ENCODE data around the gene OBP2A.

Gene OBP2A

DNA sequence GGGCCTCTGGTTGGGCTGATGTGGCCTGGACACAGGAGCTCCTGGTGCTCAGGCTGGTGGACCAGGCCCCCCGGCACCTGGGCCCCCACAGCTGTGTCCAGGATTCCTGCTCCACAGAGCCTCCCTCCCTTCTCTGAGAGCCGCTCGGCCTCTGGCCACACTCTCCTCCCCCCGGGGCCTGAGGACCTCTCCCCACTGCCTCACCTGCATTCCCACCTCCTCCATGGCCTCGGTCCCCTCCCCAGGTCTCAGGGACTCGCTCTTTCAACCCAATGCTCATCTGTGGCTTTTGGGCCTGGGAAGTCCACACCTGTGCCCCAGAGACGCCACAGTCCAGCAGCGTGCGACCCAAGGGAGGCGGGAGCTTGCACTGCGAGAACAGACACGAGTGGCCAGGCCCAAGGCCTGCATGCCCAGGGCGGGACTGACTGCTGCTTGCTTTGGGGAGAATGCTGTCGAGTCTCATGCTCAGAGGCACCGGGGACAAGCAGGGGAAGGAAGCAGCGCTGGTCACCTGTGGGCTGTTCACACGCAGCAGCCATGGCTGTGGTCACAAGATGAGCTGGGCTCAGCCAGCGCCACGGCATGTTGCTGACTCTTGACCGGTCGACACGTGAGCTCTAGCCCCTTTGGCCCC, 30.2 kb downstream of the OBP2A start:
- no peak for DNase-seq (ENCODE audit: low read depth in 2 of 3, low spot score in 2 of 3)

DNA sequence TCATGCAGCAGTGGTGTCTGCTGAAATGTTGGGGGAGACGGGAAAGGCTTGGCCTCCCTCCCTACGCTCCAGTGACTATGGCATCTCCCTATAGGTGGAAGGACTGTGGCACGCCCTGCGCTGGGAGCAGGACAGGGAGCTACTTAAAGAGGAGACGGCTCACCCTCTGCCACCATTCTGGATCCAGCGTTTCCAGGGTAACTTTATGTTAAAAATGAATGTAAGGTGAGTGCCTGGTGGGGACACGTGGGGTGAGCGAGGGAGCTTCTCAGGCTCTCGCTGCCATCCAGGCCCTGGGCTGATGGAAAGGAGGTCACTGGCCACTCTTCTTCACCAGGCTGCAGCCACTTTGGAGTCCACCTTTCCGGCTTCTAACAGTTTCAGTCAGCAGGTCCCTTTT, 31.3 kb downstream of the OBP2A start:
- no peak for DNase-seq (ENCODE audit: low read depth in 2 of 3, low spot score in 2 of 3)

DNA sequence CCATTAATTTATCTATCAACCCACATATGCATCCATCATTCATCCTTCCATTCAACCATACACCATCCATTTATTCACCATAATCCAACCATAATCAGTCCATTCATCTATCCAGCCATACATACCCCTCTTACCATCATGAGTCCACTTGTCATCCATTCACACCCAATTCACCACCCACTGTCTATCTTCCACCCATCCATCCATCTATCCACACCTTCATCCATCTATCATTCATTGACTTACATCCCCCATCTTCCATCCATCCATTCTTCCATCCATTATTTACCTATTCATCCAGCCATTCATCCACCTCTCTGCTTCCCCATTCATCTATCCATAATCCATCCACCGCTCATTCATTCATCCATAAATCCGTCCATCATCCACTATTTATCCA, 33.4 kb downstream of the OBP2A start:
- DNase-seq (ENCODE audit: low read depth in 2 of 3, low spot score in 2 of 3), result no peak

DNA sequence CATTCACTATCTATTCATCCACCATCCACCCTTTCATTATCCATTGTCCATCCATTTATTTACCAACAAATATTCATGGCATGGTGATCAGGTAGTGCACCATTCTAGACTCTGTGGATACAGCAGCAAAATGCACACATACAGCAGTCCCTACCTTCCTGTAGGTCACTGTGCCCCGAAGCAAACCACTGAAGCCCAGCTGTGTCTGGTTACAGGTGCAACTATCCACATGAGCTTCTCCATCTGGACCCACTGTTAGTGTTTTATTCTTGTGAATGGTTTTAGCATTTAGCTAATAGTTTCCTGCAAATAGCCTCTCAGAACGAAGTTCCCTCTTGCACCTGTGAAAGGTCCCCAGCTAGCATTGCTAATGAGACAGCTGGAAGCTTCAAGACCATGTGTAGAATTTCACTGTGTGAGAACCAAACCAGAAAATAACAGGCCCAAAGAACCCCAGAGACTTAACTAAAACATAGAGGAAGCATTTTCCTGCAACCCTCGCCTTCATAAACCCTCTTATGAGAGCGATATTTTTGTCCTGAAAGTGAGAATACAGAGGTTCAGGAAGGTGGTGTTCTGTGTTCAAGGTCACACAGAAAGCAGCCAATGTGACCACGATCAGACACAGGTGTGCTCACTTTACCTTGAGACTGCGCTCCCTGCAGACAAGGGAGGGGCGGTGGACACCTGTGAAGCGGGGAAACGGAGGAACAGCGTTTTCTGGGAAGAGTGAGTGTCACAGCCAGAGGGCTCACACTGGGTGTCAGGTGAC, 34.1 kb downstream of the OBP2A start:
- no peak for DNase-seq (ENCODE audit: low read depth in 2 of 3, low spot score in 2 of 3)

DNA sequence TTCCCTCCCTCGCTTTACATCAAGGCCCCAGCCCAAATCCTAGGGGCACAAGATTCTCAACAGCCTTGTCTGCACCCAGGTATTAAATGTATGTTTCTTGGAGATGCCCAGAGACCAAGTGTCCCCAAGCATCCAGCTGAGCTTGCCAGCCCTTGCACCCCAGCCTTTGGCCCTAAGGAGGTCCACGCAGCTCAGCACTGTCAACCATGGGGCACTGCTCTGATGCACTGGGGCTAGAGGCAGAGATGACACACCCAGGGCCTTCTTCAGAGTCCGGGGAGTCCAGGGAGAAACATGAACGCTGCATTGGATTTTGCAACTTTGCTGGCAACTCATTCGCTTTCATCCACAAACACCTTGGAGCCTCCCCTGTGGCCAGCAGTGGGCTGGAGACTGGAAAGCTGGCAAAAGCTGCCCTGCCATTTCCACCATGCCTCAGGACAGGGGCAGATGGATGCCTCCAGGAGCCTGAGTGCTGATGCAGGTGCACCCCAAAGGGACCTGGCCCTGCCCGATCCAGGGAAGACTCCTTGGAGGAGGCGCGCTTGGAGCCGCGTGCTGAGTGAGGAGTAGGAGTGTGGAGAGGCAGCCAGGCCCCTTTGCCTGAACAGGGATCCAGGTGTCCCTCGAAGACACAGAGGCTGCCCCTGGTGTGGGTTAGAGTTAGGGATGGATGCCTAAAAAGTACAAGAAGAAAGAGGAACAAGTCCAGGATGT, 34.9 kb downstream of the OBP2A start:
- no peak for DNase-seq (ENCODE audit: low read depth in 2 of 3, low spot score in 2 of 3)

DNA sequence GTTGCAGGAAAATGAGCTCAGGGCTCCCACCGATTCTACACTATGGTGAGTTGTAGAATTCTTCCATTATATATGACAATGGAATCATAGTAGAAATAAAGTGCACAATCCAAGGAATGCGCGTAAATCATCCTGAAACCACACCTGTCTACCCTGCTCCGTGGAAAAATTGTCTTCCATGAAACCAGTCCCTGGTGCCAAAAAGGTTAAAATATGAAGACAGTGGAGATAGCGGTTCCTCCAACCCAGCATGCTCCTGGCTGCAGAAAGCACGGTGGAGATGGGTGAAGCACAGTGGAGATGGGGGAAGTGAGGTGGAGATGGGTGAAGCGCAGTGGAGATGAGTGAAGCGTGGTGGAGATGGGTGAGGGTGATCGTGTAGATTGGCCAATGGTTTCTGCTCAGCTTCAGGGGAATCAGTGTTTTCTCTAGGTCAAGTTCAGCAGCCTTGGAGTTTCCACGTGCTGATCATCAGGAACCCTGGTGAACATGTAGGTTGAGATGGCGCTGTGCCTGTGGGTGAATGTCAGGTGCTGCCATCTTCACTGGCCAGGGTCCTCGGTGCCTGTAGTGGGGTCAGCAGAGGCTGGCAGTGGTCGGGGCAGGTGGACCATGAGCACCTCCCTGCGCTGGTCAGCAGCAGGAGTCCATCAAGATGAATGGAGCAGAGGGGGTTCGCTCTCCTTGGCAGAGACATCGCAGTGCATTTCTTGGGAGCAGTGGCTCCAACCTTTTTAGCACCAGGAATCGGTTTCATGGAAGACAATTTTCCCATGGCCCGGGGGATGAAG, 35.9 kb downstream of the OBP2A start:
- no peak for DNase-seq (ENCODE audit: low read depth in 2 of 3, low spot score in 2 of 3)

DNA sequence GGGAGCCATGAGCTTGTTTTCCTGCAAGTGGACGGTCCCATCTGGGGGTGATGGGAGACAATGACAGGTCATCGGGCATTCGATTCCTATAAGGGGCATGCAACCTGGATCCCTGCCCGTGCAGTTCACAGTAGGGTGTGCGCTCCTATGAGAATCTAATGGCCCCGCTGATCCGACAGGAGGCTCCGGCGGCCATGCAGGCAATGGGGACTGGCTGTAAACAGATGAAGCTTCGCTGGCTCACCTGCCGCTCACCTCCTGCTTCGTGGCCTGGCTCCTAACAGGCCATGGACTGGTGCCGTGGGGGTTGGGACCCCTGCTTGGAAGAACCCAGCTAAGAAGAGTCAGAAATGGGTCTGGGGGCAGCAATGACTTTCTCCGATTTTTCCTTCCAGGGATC, 36.6 kb downstream of the OBP2A start:
- DNase-seq (ENCODE audit: low read depth in 2 of 3, low spot score in 2 of 3), result no peak

DNA sequence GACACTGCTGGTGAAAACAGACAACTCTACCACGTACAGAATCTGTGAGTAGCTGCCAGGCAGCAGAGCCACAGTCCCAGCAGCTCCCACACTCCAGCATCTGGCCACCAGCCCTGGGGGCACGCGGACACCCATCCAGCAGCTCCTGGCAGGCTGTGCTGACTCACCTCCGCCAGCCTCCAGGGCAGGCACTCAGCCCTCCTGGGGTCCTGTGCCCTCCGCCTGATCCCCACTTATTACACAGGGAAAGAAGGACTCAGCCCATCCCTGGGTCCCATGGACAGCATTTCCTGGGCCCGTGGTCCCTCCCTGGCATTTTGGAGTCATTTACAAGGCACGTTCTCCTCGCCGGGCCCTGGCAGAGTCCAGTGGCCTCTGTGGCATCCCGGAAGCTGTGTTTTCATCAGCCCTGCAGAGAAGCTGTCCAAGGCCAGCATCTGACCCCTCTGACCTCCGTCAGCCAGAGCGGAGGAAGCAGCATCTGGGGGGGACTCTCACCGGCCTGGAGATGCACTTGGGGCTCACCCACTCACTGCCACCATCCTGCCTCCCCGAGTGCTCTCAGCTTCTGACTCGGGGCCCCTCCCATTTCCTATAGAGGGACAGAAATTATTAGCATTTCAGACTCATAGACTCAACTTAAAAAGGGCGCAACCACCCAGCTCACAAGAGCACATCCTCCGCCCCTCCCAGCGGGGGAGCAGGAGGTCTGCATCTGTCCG, 37.2 kb downstream of the OBP2A start:
- no peak for DNase-seq (ENCODE audit: low read depth in 2 of 3, low spot score in 2 of 3)

DNA sequence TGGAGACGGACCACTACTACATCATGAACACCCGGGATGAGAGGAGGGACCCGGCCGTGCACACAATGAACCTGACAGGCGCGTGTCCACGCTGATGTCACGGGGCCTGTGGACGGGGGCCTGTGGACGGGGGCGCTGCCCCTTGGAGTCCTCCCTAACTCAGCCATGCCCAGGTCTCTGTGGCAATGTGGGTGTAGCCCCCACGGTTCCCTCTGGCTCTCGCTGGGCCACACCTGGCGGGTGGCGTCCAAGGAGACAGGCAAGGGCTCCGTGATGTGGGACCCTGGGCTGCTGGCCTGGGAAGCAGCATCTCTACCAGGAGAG, 37.7 kb downstream of the OBP2A start:
- no peak for DNase-seq (ENCODE audit: low read depth in 2 of 3, low spot score in 2 of 3)

DNA sequence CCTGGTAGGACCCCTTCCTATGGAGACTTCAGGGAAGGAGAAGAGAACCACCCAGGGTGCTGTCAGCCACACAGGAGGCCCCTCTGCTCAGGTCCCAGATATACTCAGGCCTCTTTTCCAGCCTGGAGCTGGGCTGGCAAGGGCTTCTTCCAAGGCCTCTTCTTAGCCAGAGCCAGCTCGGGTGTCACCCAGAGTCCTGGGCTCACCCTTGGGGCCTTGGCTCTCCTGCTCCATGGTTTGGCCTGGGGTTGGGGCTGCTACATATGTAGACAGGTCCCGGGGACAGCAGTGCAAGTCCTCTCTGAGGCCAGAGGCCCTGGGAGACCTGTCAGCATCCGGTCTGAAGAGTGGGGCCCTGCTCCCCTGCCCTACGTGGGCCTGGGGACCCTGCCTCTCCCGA, 38.4 kb downstream of the OBP2A start:
- no peak for DNase-seq (ENCODE audit: low read depth in 2 of 3, low spot score in 2 of 3)

DNA sequence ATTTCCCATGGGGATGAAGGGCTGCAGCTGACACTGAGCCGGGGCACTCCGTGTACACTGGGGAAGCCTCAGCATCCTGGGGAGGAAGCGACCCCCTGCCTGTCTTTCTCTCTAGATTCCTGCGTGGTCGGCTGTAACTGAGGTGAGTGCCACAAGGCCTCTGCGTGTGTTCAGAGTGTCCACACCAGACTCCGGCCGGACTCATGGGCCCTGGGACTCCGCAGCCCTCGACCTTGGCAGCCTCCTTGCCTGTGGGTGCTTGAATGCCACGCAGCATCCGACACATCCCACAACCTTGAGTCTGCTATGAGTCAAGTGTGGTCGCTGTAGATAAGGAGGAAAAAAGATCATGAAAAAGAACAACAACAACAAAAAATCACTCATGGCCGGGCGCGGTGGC, 39.0 kb downstream of the OBP2A start:
- no peak for DNase-seq (ENCODE audit: low read depth in 2 of 3, low spot score in 2 of 3)

DNA sequence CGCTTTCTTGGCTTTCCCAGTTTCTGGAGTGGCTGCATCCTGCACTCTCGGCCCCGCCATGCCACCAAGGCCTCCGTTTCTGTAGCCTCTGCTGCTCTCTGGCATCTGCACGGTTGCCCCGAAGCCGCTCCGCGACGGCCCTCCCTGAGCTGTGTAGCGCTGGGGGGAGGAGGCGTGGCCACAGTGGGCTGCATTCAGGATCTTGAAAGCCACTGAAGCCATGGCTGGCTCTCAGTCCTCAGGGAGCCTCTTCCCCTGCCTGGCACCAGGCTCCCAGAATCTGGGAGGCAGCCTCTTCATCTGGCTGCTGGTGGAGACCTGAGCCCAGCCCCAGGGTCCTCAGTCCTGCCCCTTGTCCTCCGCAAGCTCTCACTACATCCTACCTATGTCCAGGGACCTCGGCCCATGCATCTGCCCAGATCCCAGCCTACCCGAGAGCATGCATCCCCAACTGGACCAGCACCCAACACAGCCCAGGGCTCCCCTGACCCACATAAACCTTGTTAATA, 40.7 kb downstream of the OBP2A start:
- no peak for DNase-seq (ENCODE audit: low read depth in 2 of 3, low spot score in 2 of 3)

DNA sequence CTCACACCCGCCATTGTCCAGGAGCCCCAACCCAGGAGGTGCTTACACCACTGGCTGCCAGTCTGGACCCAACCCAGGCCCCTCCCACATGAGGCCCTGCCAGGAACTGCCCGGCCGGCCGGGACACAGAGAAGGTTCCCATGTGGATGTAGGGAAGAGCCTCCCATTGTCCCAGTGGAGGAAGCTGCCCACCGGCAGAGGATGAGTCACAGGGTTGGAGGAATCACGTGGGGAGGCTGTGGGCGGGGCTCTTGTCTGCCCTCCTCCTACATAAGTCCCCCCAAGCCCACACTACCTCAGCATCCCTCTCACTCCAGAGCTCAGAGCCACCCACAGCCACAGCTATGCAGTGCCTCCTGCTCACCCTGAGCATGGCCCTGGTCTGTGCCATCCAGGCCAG, 41.7 kb downstream of the OBP2A start:
- no peak for DNase-seq (ENCODE audit: low read depth in 2 of 3, low spot score in 2 of 3)

DNA sequence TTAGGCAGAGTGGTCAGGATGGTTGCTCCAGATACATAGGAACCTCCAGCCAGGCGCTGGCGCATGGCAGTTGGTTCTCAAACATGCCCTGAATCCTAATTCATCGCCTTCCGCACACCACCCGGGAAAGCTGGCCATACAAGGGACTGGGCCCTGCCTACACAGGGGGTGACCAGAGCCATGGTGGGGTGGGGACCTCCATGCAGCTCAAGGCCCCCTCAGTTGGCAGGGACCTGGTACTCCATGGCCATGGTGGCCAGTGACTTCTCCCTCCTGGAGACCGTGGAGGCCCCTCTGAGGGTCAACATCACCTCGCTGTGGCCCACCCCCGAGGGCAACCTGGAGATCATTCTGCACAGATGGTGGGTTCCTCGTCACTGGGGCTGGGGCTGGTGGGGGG, 42.4 kb downstream of the OBP2A start:
- no peak for DNase-seq (ENCODE audit: low read depth in 2 of 3, low spot score in 2 of 3)

DNA sequence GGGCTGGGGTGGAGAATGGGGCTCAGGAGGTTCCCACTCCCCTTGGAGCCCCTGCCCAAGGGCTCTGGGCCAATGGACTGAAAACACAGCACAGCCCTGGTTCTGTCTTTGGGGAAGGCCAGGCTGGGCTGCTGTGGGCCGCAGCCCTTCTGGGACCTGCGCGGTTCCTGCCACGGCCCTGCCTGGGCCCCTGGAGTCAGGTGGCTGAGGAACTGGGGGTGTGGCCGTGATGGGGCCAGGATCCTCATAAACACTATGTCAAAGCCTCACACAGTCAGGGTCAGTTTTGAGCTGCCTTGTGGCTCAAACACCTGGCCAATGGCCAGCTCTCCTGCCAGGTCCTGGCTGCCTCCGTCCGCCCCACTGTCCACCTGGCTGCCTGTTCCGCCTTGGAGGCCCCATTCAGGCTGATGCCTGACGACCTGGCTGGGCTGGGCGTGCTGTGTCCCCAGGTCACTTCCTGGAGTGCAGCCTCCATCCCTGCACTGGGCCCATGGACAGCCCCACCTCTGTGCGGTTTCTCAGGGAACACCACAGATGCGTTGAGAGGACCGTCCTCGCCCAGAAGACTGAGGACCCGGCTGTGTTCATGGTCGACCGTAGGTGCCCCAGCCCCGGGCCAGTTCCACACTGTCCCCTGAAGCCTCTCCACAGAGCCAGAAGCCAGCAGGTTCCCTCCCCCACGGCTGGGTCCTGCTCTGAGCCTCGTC, 43.1 kb downstream of the OBP2A start:
- DNase-seq (ENCODE audit: low read depth in 2 of 3, low spot score in 2 of 3), result no peak

DNA sequence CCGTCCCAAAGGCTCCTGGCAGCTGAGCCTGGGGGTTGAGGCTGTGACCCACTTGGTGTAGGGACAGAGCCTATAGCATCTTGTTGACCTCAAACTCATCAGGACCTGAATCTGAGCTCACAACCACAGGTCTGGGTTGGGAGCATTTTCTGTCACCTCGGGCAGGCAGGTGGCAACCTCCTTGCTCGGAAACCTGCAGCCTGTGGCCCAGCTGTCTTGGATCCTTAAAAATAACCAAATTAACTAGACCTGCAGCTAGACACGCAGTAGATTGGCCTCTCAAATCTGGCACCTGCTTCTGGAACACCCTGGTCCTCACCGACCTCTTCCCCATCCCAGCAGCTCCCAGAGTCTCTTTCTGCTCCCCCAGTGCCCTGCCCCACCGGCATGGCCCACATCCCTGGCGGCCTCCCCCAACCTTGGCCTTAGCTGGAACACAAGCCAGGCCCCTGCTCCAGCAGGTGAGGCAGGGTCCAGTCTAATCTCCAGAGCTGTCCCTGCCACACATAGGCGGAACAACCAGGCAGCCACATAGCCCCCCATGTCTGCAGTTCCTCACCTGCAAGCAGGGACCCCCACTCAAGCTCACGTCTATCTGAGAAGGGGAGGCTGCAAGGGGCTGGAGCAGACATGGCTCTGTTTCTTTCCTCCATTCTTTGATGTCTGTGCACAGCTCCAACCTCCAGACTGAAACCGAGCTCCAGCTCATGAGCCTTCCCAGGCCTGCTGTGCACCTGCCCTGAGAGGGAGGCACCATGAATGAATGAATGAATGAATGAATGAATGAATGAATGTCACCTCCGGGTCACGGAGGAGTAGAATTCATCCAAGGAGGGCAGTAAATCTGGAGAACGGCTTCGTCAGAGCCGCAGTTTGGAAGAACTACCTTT, 43.9 kb downstream of the OBP2A start:
- DNase-seq (ENCODE audit: low read depth in 2 of 3, low spot score in 2 of 3), result no peak

DNA sequence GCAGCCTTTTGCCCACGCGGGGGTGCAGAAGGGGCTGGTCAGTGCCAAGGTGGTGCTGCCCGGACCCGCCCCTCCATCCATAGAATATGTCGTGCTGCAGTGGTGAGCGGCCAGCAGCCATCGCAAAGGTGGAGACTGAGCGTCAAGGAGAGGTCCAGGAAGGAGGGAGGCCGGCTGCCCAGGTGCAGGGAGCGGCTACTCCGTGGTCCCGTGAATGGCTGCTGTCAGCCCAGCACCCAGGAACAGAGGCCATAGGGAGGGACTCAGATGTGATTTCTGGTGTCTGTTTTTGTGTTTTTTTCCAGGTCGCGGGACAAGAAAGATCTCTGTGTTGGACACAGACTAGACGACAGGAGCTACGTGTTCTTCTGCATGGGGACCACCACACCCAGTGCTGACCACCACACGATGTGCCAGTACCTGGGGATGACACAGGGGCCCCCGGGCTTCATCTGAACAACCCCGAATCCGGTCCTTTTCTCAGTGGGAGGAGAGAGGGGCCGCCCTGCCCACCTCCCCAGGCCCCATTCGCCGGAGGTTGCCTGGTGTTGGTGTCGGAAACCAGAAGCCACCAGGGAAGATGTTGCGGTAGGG, 44.7 kb downstream of the OBP2A start:
- DNase-seq (ENCODE audit: low read depth in 2 of 3, low spot score in 2 of 3), result no peak

DNA sequence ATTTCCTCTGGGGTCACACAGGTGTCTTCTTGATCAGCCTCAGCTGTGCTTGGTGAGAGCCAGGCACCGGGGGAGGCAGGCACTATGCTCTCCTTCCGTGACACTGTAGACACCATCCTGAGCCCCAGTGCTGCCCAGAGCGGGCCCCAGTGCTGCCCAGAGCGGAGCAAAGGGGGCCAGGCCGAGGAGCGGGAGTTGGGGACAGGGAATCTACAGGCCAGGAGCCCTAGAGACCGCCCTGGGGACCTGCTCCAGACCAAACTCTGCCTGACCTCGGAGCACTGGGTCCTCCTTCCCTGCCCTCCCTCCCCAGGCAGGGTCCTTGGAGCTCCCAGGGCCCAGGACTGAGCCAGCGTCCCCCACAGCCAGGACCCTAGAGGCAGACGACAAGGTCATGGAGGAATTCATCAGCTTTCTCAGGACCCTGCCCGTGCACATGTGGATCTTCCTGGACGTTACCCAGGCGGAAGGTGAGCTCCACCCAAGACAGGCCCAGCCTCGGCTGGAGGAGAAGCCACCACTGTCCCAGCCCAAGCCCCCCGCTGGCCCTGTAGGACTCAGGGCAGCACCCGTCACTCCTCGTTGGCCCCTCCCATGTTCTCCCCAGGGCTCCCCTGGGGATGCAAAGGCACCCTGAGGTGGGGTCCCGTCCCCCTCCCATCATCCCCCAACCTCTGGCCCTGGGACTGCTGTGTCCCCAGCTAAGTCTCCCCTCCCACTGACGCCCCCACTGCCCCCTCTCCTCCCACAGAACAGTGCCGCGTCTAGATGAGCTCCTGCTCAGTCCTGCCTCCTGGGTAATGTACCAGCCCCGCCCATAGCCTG, 45.8 kb downstream of the OBP2A start:
- DNase-seq (ENCODE audit: low read depth in 2 of 3, low spot score in 2 of 3), result no peak
